Measurements from ENCODE around the gene SCN4A.

- no peak for TF ChIP-seq RBM39 (IDR thresholded peaks at IDR 0.05; ENCODE audit: low read depth, low read length, poor library complexity, severe bottlenecking)
- no peak for TF ChIP-seq JUND (CRISPR knock-in tag; IDR thresholded peaks at IDR 0.05)
- TF ChIP-seq HOMEZ (CRISPR knock-in tag; IDR thresholded peaks at IDR 0.05; ENCODE audit: low read depth): no peak
- no peak for TF ChIP-seq IRF2 (CRISPR knock-in tag; IDR thresholded peaks at IDR 0.05)
Observed at GRCh38 chr17:63932721-63933120, 40.0 kb downstream of the SCN4A start.

All from HepG2 (cell line).